Measurements from ENCODE around the gene LYRM4. TPM values are rescaled to one million over a fixed set of nuclear protein-coding genes. Genes with fewer than 3 reads are reported as not detected.

Gene LYRM4
- total and polyA plus RNA-seq, 9 of the 15 experiments (the other 6 are each of a cell fraction or from before 2014, with no cell fraction given): 24.2 to 69.4 (median 41.8) TPM

- 58% methylated on average over 2 of the region's 2 CpGs for WGBS (ENCODE audit: insufficient coverage, low coverage, missing lambda C conversion rate)
These were observed 32.9 kb upstream of the LYRM4 start for GRCh38 chr6:5293692-5294091.

More at GRCh38 chr6:5293692-5294091, 32.9 kb upstream of the LYRM4 start:
- H3K79me2 ChIP-seq (ENCODE audit: control insufficient read depth, insufficient read depth, low read length): peaks cover 27% of the 10 kb centered on the region
- no peak overlapping the region for H3K4me3 ChIP-seq
- H3K4me2 ChIP-seq (ENCODE audit: insufficient read depth, low read length): no peak overlapping the region; the same call in 1 of the 2 replicates
- peak overlapping the region in 1 of 2 experiments; percentile 56; a peak in 1 of 4 replicates for H3K9ac ChIP-seq (ENCODE audit: insufficient read depth in 1 of 2, low read depth in 2 of 2, low read length in 2 of 2)
- in situ Hi-C loops (cut with MboI): no loop called here
- no peaks in the 10 kb centered on the region for H3K36me3 ChIP-seq (ENCODE audit: control insufficient read depth, insufficient read depth, low read length)
- ATAC-seq: no peak
- H3K27ac ChIP-seq (ENCODE audit: extremely low read depth, low read depth, low read length): peak overlapping the region; percentile 83; the same call in 1 of the 3 replicates
- no peaks in the 10 kb centered on the region for H3K27me3 ChIP-seq (ENCODE audit: control insufficient read depth in 2 of 2, insufficient read depth in 2 of 2, low read length in 2 of 2)
- ChIA-PET POLR2A (interaction anchor here (1.0 to 1.5 kb wide), 2 partner anchors 9 to 24 kb away, joined by 3 to 5 read pairs; no protein-coding TSS in a partner anchor), CTCF (ENCODE audit: low intra/inter-chr PET ratio) (no interaction called here)
- BruUV-seq (replicated peaks): no TSS peak
- DNase-seq (ENCODE audit: extremely low read depth in 1 of 4, low spot score in 3 of 4): no peak
- H3K4me1 ChIP-seq (replicated peaks in 1 of 2; ENCODE audit: control insufficient read depth in 2 of 2, insufficient read depth in 2 of 2, low read length in 2 of 2): peaks cover 5 to 15% of the 10 kb centered on the region in 2 experiments
- no peaks in the 10 kb centered on the region for H4K20me1 ChIP-seq (replicated peaks; ENCODE audit: control insufficient read depth, insufficient read depth, low read length)
- no peaks in the 10 kb centered on the region for H3K9me1 ChIP-seq (ENCODE audit: control insufficient read depth, insufficient read depth, low read length)
- no peak for TF ChIP-seq CTCF (IDR thresholded peaks at IDR 0.05 in 2 of 3, conservative IDR thresholded peaks at IDR 0.05 in 1 of 3; ENCODE audit: insufficient read depth in 2 of 3, low read depth in 1 of 3, low read length in 3 of 3)
- TF ChIP-seq THRAP3 (IDR thresholded peaks at IDR 0.05; ENCODE audit: borderline replicate concordance): no peak
- TF ChIP-seq EHMT2 (IDR thresholded peaks at IDR 0.05): no peak
- no peak for TF ChIP-seq FOXA1 (IDR thresholded peaks at IDR 0.05; ENCODE audit: borderline replicate concordance)
- no peaks in the 10 kb centered on the region for H3K9me3 ChIP-seq (replicated peaks; ENCODE audit: control insufficient read depth, insufficient read depth, low read depth, low read length)
- no peak for FAIRE-seq
- no peak overlapping the region for H2AFZ ChIP-seq (ENCODE audit: low read depth, low read length)
- intact Hi-C loops (cut with micrococcal nuclease): no loop called here

Data from K562 (cell line).